SKM-1 (cell line): ENCODE results near the gene TMEM92.

Experiments used
- DNase-seq: peaks from one replicate; lab custom pipeline; 2025; ENCODE audit not compliant: unreplicated experiment; lab: John Stamatoyannopoulos, UW

The TMEM92 gene

DNA sequence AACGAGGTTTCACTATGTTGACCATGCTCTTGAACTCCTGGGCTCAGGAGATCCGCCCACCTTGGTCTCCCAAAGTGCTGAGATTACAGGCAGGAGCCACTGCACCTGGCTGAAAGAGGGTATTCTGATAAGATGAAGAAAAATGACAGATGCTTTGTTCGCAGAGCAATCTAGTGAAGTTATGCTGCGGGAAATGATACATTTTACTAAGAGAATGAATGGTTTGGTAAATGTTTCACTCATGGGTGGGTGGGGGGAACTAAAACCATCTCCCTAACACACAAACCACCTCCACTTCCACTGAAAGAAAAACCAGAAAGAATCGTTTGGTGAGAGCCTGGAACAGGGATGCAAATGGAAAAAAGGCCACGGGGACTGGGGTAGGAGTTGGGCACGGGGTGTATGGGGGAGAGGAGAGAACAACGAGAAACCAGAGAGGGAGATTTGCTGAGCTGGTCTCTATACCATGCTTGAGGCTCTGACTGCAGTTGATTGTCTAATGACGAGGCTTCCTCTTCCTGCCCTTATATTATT lies 52.6 kb downstream of the TMEM92 start:
- no peak for DNase-seq

DNA sequence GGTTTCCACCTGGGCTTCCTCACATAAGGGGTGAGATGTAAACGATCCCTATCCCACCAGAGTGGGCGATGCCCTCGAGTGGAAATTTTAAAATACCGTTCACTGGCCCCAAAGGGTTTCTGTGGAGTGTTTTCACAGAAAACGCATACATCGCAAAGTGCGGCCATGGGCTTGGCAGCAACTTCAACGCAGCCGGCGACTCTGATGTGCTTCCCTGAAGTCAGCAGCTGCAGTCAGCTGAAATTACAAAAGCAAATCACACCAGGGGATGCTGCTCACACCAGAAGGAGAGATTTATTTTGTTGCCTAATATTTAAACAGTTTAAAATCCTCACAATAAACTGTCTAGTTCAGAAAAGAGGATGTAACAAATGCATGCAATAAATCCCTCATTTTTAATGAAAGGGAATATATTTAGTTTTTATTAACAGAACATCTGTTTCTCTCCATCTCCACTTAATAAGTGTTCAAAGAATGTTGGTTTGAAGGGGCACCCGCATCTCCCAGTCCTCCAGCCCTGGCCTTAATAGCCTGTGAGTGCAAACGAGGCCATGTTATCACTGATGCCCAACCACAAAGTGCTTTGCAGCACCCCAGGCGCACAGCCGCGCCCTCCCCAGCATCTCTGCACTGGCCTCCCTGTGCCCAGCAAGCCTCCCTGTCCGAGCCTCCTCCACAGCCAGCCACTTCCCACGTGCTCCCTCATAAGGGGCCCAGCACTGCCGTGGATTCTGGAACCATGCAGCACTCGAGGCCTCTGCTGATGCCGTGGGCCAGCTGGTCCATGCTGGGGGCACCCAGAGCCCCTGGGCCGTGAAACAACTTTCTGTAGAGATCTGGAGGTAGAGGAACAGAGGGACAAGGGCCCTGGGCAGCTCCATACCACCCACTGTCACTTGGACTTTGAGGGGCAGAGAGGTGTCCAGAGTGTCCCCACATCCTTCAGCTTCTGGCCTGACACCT lies 54.4 kb downstream of the TMEM92 start:
- DNase-seq: no peak

DNA sequence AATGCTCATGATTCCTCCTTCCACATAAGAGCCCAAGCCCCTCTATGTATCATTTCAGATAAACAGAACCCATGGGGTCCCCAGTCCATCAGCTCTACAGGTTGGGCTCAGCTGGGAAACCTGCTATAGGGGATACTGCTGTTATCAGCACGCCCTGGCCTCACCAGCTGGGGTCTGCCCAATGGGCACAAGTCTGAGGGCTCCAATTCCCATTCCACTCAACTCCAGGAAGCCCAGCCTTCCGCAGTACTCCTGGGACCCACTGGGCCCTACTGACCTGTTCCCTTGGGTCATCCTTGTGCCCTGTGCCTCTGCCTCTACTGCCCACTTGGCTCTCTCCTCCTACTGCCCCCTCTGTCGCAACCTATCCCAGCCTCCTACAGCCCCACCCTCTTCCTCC lies 55.5 kb downstream of the TMEM92 start:
- DNase-seq: no peak

DNA sequence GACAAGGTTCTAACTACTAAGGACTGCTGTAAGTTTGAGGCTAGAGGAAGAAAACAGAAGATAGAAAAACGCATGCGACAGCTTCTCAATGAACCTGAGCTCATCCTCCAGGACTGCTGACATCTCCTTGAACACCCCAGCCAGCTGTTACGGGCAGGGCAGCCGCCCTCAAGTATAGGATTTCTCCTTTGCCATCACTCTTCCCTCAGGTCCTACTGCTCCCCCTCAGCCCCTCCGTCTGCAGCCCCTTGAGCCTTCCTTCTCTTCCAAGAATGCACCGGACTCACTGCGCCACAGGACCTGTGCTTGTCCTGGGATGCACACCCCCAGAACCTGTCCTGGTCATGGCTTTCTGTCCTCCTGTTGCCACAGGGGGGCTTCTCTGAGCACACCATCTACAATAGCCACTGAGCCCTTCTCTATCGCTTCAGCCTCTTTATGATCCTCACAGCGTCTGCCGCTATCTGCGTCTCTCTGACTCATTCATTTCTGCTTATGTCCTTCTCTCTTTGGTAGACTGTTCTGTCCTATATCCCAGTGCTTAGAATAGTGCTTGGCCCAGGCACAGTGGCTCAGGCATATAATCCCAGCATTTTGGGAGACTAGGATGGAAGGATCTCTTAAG lies 56.0 kb downstream of the TMEM92 start:
- DNase-seq: no peak
